B cell (primary cell): ENCODE measurements around the gene ITPR3. TPM values are rescaled to one million over a fixed set of nuclear protein-coding genes. Genes with fewer than 3 reads are reported as not detected.

Experiments used
- ATAC-seq: fragments of 200-7000 bp; cut with Tn5 transposase; one replicate; pipeline ENCODE4 v1.10.0; 2021; ENCODE audit warnings: low read depth, mild to moderate bottlenecking, moderate number of reproducible peaks, moderate library complexity
- CTCF ChIA-PET: fragments of 350-600 bp; sonication (Branson Sonifier 250); formaldehyde crosslinking; loops from one replicate; lab custom pipeline; 2021; ENCODE audit warnings: antibody characterized with exemption, inconsistent platforms; lab: Charles Lee
- POLR2A ChIA-PET: fragments of 350-600 bp; sonication (Branson Sonifier 250); formaldehyde crosslinking; loops from one replicate; lab custom pipeline; 2021; ENCODE audit warnings: antibody characterized with exemption; lab: Charles Lee
- DNase-seq: peaks from one replicate; pipeline ENCODE4 v3.0.0; 2013
- H2AFZ ChIP-seq: 2 replicates; pipeline ENCODE4 v1.6.1; 2012; ENCODE audit warnings: mild to moderate bottlenecking, low read depth, low read length; ENCODE audit not compliant: insufficient read depth, poor library complexity, severe bottlenecking
- H3K27ac ChIP-seq, 2 donors: 1 replicate in 1 of 2; 2 replicates in 1 of 2; pipeline ENCODE4 v1.5.1; 2012 to 2013; ENCODE audit warnings: low read length in 2 of 2, mild to moderate bottlenecking in 2 of 2, moderate library complexity in 1 of 2
- H3K27me3 ChIP-seq, 4 experiments: fragments of 200-600 bp in 1 of 4; sonication (generic) in 1 of 4; replicated peaks in 1 of 4; 1 replicate in 2 of 4; 2 replicates in 2 of 4; pipeline versions ENCODE4 v1.6.1 to v1.7.0; 2013 to 2016; ENCODE audit warnings: low read length in 3 of 4, mild to moderate bottlenecking in 2 of 4, mixed read lengths in 1 of 4, moderate library complexity in 1 of 4; ENCODE audit not compliant: insufficient read depth in 4 of 4, control insufficient read depth in 3 of 4; ENCODE audit errors: control extremely low read depth in 1 of 4
- H3K36me3 ChIP-seq, 2 experiments: replicated peaks in 1 of 2; 1 replicate in 1 of 2; 2 replicates in 1 of 2; pipeline versions ENCODE4 v1.6.1 to v1.7.1; 2013; ENCODE audit warnings: low read length in 1 of 2; ENCODE audit not compliant: insufficient read depth in 2 of 2, control insufficient read depth in 1 of 2; ENCODE audit errors: control extremely low read depth in 1 of 2, extremely low read depth in 1 of 2
- H3K4me1 ChIP-seq, 2 donors: fragments of 200-600 bp in 1 of 2; sonication (generic) in 1 of 2; 1 replicate in 1 of 2; 2 replicates in 1 of 2; pipeline versions ENCODE4 v1.5.1 to v1.6.1; 2013 to 2017; ENCODE audit warnings: low read length in 2 of 2; ENCODE audit not compliant: control insufficient read depth in 2 of 2, insufficient read depth in 2 of 2
- H3K4me2 ChIP-seq: replicated peaks from 2 replicates; pipeline ENCODE3; 2012; ENCODE audit warnings: mild to moderate bottlenecking, low read depth, low read length; ENCODE audit not compliant: poor library complexity, severe bottlenecking
- H3K4me3 ChIP-seq, 5 experiments: fragments of 200-600 bp in 1 of 5; sonication (generic) in 1 of 5; 1 replicate in 3 of 5; 2 replicates in 2 of 5; pipeline versions ENCODE4 v1.5.1 to v1.7.0; 2011 to 2016; ENCODE audit warnings: low read length in 4 of 5, mild to moderate bottlenecking in 4 of 5, low read depth in 2 of 5, control low read depth in 1 of 5, moderate library complexity in 1 of 5; ENCODE audit not compliant: insufficient read depth in 1 of 5; ENCODE audit errors: control extremely low read depth in 1 of 5, extremely low read depth in 1 of 5
- H3K79me2 ChIP-seq: fragments of 200-600 bp; sonication (generic); one replicate; pipeline ENCODE4 v1.6.0; 2016; ENCODE audit warnings: low read length; ENCODE audit not compliant: control insufficient read depth, insufficient read depth
- H3K9ac ChIP-seq: fragments of 200-600 bp; sonication (generic); 2 replicates; pipeline ENCODE4 v1.6.1; 2017; ENCODE audit warnings: mild to moderate bottlenecking, low read length, moderate library complexity
- H3K9me3 ChIP-seq, 3 donors: one replicate each; pipeline versions ENCODE4 v1.6.1 to v1.7.1; 2013; ENCODE audit warnings: low read length in 2 of 3; ENCODE audit not compliant: control insufficient read depth in 2 of 3, insufficient read depth in 1 of 3; ENCODE audit errors: control extremely low read depth in 1 of 3
- H4K20me1 ChIP-seq: 2 replicates; pipeline ENCODE4 v1.6.0; 2012; ENCODE audit warnings: mild to moderate bottlenecking, low read length; ENCODE audit not compliant: insufficient read depth, control insufficient read depth, poor library complexity, severe bottlenecking
- H3K27ac Mint-ChIP-seq: one replicate; pipeline ENCODE4 v1.8.0; 2021; ENCODE audit warnings: mixed read lengths
- H3K27me3 Mint-ChIP-seq: one replicate; pipeline ENCODE4 v1.8.0; 2021; ENCODE audit warnings: mixed read lengths
- H3K4me1 Mint-ChIP-seq: one replicate; pipeline ENCODE4 v1.8.0; 2021; ENCODE audit warnings: mixed read lengths
- H3K4me3 Mint-ChIP-seq: one replicate; pipeline ENCODE4 v1.8.0; 2021; ENCODE audit warnings: mixed read lengths
- H3K9me3 Mint-ChIP-seq: one replicate; pipeline ENCODE4 v1.8.0; 2022; ENCODE audit warnings: mixed read lengths; ENCODE audit not compliant: insufficient read depth
- CTCF ChIP-seq: fragments of 200-600 bp; IDR thresholded peaks from one replicate; pipeline ENCODE4 v1.8.0; 2022; ENCODE audit warnings: antibody characterized with exemption, mild to moderate bottlenecking
- EZH2 ChIP-seq: IDR thresholded peaks from 2 replicates; pipeline ENCODE4 v1.6.1; 2012; ENCODE audit warnings: borderline replicate concordance, low read depth, mild to moderate bottlenecking, moderate library complexity, low read length; ENCODE audit not compliant: insufficient read depth, poor library complexity, severe bottlenecking
- WGBS: methylation state at CpG from one replicate; pipeline ENCODE4 v1.1.5; 2013; ENCODE audit warnings: missing lambda C conversion rate; ENCODE audit not compliant: insufficient coverage; 5-methylcytosine and 5-hydroxymethylcytosine counted together
- intact Hi-C: fragments of 100-400 bp; cut with micrococcal nuclease; formaldehyde crosslinking; loops from one replicate; pipeline ENCODE4 v1.10.0; 2022
- polyA plus RNA-seq: library from polyadenylated mRNA; depleted of rRNA; stranded (reverse); fragments of >200 nt; gene quantifications from 2 replicates; pipeline ENCODE4 v1.2.3, GENCODE V29; 2012
- total RNA-seq, 2 donors: library from RNA; stranded (reverse); fragments of 120-200 nt in 1 of 2; gene quantifications; 1 replicate in 1 of 2; 2 replicates in 1 of 2; pipeline versions ENCODE4 v1.2.3 to v1.2.4, GENCODE V29; 2013 to 2022

Gene ITPR3
- total and polyA plus RNA-seq, 2 donors (not counting 1 experiment from before 2014, with no cell fraction given): 61.9 to 67.6 TPM

GRCh38 chr6:33694401-33694931, 73.3 kb downstream of the ITPR3 start:
- CTCF ChIA-PET: interaction anchor here (0.6 to 3.5 kb wide), 12 partner anchors 13 to 114 kb away, joined by 3 to 15 read pairs (median 7); partner anchors contain the start of genes BAK1, ITPR3 and UQCC2

More at GRCh38 chr6:33694401-33694931, 73.3 kb downstream of the ITPR3 start:
- Histone ChIP-seq H3K4me1 (peaks cover 73 to 78% of the 10 kb centered on the region in 2 donors), H3K79me2 (no peaks in the 10 kb centered on the region), H2AFZ (peak overlapping the region; percentile 14), H3K9me3 (no peaks in the 10 kb centered on the region), H3K4me3 (no peak overlapping the region), H3K9ac (no peak overlapping the region), H3K36me3 (peaks cover 0 to 35% of the 10 kb centered on the region in 2 experiments), H3K4me2 (peak overlapping the region; percentile 82), H3K27ac (peak overlapping the region; percentile 59 to 91), H3K27me3 (no peaks in the 10 kb centered on the region), H4K20me1 (no peaks in the 10 kb centered on the region)
- no peaks in the 10 kb centered on the region for H3K27me3 Mint-ChIP-seq
- ATAC-seq (peak; percentile 14), DNase-seq (peak; percentile 50)
- no peaks in the 10 kb centered on the region for H3K9me3 Mint-ChIP-seq
- POLR2A ChIA-PET: interaction anchor here (0.6 to 2.1 kb wide), 3 partner anchors 17 to 948 kb away, joined by 4 to 6 read pairs (median 4); partner anchors contain the start of gene UQCC2
- TF ChIP-seq EZH2 (no peak), CTCF (no peak)
- peaks cover 70% of the 10 kb centered on the region for H3K4me1 Mint-ChIP-seq
- WGBS: 21% methylated on average over 5 of the region's 19 CpGs
- intact Hi-C loops: no loop called here
- peak overlapping the region; percentile 93 for H3K27ac Mint-ChIP-seq
- H3K4me3 Mint-ChIP-seq: peak overlapping the region; percentile 70
